Uterus (tissue), 4 donors: ENCODE data around the gene BMPR1A. TPM values are rescaled to one million over a fixed set of nuclear protein-coding genes. Genes with fewer than 3 reads are reported as not detected.

Source experiments
- DNase-seq, 2 donors: peaks; one replicate each; pipeline ENCODE4 v3.0.0-alpha.2; 2019 to 2020
- H3K27ac ChIP-seq, 2 donors: fragments of 200-600 bp; sonication (generic); 1 replicate in 1 of 2; 2 replicates in 1 of 2; pipeline ENCODE4 v1.5.1; 2016 to 2018
- H3K27me3 ChIP-seq, 2 donors: fragments of 200-600 bp; sonication (generic); one replicate each; pipeline ENCODE4 v1.5.1; 2018 to 2019; ENCODE audit warnings: control low read depth in 1 of 2
- H3K36me3 ChIP-seq, 2 donors: fragments of 200-600 bp; sonication (generic); one replicate each; pipeline ENCODE4 v1.5.1; 2019; ENCODE audit warnings: control low read depth in 1 of 2
- H3K4me1 ChIP-seq, 2 donors: fragments of 200-600 bp; sonication (generic); one replicate each; pipeline ENCODE4 v1.5.1; 2018 to 2019; ENCODE audit warnings: control low read depth in 1 of 2
- H3K4me3 ChIP-seq, 2 donors: fragments of 200-600 bp; sonication (generic); 1 replicate in 1 of 2; 2 replicates in 1 of 2; pipeline ENCODE4 v1.5.1; 2018 to 2019; ENCODE audit warnings: mild to moderate bottlenecking in 1 of 2
- H3K9me3 ChIP-seq, 2 donors: fragments of 200-600 bp; sonication (generic); one replicate each; pipeline ENCODE4 v1.5.1; 2019; ENCODE audit warnings: control low read depth in 1 of 2
- POLR2A ChIP-seq, 2 donors: fragments of 450-650 bp; IDR thresholded peaks; one replicate each; pipeline ENCODE4 v1.6.1; 2016; ENCODE audit warnings: antibody characterized with exemption in 2 of 2, mild to moderate bottlenecking in 1 of 2, moderate library complexity in 1 of 2
- intact Hi-C: fragments of 100-400 bp; cut with DNase I; formaldehyde crosslinking; loops from one replicate; pipeline ENCODE4 v1.15.1; 2023; ENCODE audit warnings: low total_unique reads
- total RNA-seq, 4 donors: library from RNA; depleted of rRNA in 3 of 4; stranded (reverse); fragments of >200 nt in 3 of 4; gene quantifications; one replicate each; pipeline versions ENCODE4 v1.1.0 to v1.2.4, GENCODE V29; 2014 to 2023
- TF ChIP-seq, protein P1 (sequence below), 4 experiments: fragments of 200-600 bp in 2 of 4; fragments of 450-650 bp in 2 of 4; sonication (generic) in 2 of 4; IDR thresholded peaks; one replicate each; pipeline ENCODE4 v1.5.1; 2016 to 2019; ENCODE audit warnings: antibody characterized with exemption in 4 of 4, mild to moderate bottlenecking in 2 of 4, moderate library complexity in 1 of 4
- donor health status: DM: yes; HTN: yes; CAD: no.

Gene BMPR1A
- total RNA-seq, 4 donors from 2014 or later, result 27.4 to 175 (median 69.2) TPM

DNA sequence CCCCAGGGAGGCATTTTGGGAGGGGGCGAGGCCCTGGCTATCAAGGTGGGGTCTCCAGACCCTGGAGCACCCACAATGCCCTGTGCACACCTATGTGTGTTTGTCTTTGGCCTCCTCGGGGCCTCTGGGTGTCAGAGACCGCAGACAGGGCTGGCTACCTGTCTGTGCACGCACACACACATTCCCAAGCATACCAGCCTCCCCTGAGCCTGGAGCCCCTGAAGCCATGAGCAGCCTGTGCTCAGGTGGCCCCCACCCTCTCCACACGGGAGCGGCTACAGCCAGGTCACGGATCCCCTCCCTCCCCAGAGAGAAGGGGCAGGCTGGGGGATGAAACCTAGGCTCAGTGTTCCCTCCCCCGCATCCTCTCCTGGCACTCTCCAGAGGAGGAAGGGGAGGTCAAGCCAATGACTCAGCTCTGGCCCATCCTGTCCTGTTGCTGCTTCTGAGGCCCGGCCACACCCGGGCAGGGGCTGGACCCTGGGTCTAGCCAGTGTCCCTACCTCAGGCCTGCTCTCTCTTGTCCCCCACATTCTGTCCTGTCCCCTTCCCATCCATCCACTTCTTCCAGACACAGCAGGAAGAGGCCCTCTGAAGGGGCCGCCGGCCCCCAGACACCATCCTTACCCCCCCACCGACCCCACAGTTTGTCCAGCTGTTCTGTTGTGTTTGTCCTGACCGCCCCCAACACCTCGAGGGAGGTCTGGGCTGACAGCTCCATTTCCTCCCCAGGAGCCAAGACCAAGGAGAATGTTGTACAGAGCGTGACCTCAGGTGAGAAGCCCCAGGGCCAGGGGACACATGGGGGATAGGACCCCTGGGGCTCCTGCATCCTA lies 202.7 kb downstream of the BMPR1A start:
- Histone ChIP-seq H3K4me1 (peaks cover 4 to 10% of the 10 kb centered on the region in 2 donors), H3K36me3 (no peaks in the 10 kb centered on the region), H3K27me3 (no peaks in the 10 kb centered on the region), H3K27ac (peak overlapping the region; percentile 76 to 82), H3K4me3 (peak overlapping the region; percentile 0 to 2), H3K9me3 (no peaks in the 10 kb centered on the region)
- TF ChIP-seq, protein P1, sequence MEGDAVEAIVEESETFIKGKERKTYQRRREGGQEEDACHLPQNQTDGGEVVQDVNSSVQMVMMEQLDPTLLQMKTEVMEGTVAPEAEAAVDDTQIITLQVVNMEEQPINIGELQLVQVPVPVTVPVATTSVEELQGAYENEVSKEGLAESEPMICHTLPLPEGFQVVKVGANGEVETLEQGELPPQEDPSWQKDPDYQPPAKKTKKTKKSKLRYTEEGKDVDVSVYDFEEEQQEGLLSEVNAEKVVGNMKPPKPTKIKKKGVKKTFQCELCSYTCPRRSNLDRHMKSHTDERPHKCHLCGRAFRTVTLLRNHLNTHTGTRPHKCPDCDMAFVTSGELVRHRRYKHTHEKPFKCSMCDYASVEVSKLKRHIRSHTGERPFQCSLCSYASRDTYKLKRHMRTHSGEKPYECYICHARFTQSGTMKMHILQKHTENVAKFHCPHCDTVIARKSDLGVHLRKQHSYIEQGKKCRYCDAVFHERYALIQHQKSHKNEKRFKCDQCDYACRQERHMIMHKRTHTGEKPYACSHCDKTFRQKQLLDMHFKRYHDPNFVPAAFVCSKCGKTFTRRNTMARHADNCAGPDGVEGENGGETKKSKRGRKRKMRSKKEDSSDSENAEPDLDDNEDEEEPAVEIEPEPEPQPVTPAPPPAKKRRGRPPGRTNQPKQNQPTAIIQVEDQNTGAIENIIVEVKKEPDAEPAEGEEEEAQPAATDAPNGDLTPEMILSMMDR (IDR thresholded peaks at IDR 0.05), result no peak
- TF ChIP-seq POLR2A (IDR thresholded peaks at IDR 0.05), result peak in 1 of 2 donors; percentile 14
- DNase-seq, result peak; percentile 83 to 84
- intact Hi-C loops, result no loop called here

DNA sequence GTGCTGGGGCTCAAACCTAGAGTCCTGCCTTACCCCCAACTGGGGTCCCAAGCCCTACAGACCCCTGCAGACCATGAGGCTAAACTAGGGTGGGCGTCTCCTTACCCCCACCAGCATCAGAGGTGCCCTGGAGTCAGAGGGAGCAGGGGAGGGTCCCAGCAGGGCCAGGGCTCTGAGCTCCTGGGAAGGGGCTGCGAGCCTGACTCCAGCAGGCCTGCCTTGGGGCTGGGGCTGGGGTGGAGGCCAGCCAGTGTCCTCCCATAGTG lies 203.3 kb downstream of the BMPR1A start:
- peak overlapping the region; percentile 76 to 82 for H3K27ac ChIP-seq
- intact Hi-C loops, result loop anchor here (10.0 kb wide), 1 partner anchor 135 kb away; the partner anchor contains the start of genes GLUD1 and SHLD2
- no peak for TF ChIP-seq POLR2A (IDR thresholded peaks at IDR 0.05)
- TF ChIP-seq, protein P1 (IDR thresholded peaks at IDR 0.05), result no peak
- H3K4me3 ChIP-seq, result no peak overlapping the region
- H3K9me3 ChIP-seq, result no peaks in the 10 kb centered on the region
- no peaks in the 10 kb centered on the region for H3K27me3 ChIP-seq
- peaks cover 3 to 10% of the 10 kb centered on the region in 2 donors for H3K4me1 ChIP-seq
- no peaks in the 10 kb centered on the region for H3K36me3 ChIP-seq
- DNase-seq, result no peak

GRCh38 chr10:86960003-86960862 lies 203.8 kb downstream of the BMPR1A start:
- DNase-seq, result peak; percentile 47 to 54
- no peaks in the 10 kb centered on the region for H3K36me3 ChIP-seq
- no peak overlapping the region for H3K4me3 ChIP-seq
- H3K27me3 ChIP-seq, result no peaks in the 10 kb centered on the region
- intact Hi-C loops, result loop anchor here (10.0 kb wide), 1 partner anchor 135 kb away; the partner anchor contains the start of genes GLUD1 and SHLD2
- peaks cover 0 to 10% of the 10 kb centered on the region in 2 donors for H3K4me1 ChIP-seq
- TF ChIP-seq, protein P1 (IDR thresholded peaks at IDR 0.05), result peak; percentile 57 to 92 (median 79)
- no peak for TF ChIP-seq POLR2A (IDR thresholded peaks at IDR 0.05)
- peak overlapping the region; percentile 76 to 82 for H3K27ac ChIP-seq
- no peaks in the 10 kb centered on the region for H3K9me3 ChIP-seq

GRCh38 chr10:86960863-86961434 lies 204.5 kb downstream of the BMPR1A start:
- no peaks in the 10 kb centered on the region for H3K27me3 ChIP-seq
- intact Hi-C loops, result loop anchor here (10.0 kb wide), 1 partner anchor 134 kb away; the partner anchor contains the start of genes GLUD1 and SHLD2

More at GRCh38 chr10:86960863-86961434, 204.5 kb downstream of the BMPR1A start:
- Histone ChIP-seq H3K9me3 (no peaks in the 10 kb centered on the region), H3K36me3 (no peaks in the 10 kb centered on the region), H3K27ac (no peak overlapping the region), H3K4me3 (no peak overlapping the region), H3K4me1 (peaks cover 3 to 10% of the 10 kb centered on the region in 2 donors)
- DNase-seq, result peak in 1 of 2 donors; percentile 19
- TF ChIP-seq POLR2A (IDR thresholded peaks at IDR 0.05), result no peak
- TF ChIP-seq, protein P1 (IDR thresholded peaks at IDR 0.05), result no peak
